HepG2 (cell line): ENCODE measurements around the gene HAGHL. TPM values are rescaled to one million over a fixed set of nuclear protein-coding genes. Genes with fewer than 3 reads are reported as not detected.
A peak's percentile ranks its signal among the peaks of the same experiment; 100 is the strongest.

Experiments used
- ADNP ChIP-seq: sonication (generic); formaldehyde crosslinking; IDR thresholded peaks from 2 replicates; pipeline ENCODE4 v1.4.0; 2020; ENCODE audit warnings: missing genetic modification reagents
- ATF1 ChIP-seq: IDR thresholded peaks from 2 replicates; pipeline ENCODE4 v1.6.1; 2016; ENCODE audit warnings: mild to moderate bottlenecking, control low read depth
- ATF3 ChIP-seq: sonication (generic); formaldehyde crosslinking; IDR thresholded peaks from 2 replicates; pipeline ENCODE4 v1.4.0; 2020; ENCODE audit warnings: missing genetic modification reagents
- NAIF1 ChIP-seq: sonication (generic); formaldehyde crosslinking; IDR thresholded peaks from 2 replicates; pipeline ENCODE4 v1.5.0; 2020; ENCODE audit warnings: mild to moderate bottlenecking, missing genetic modification reagents, borderline replicate concordance
- SNAPC4 ChIP-seq: sonication (generic); formaldehyde crosslinking; IDR thresholded peaks from 2 replicates; pipeline ENCODE4 v1.4.0; 2020; ENCODE audit warnings: mild to moderate bottlenecking, missing genetic modification reagents
- STAG1 ChIP-seq: sonication (generic); formaldehyde crosslinking; IDR thresholded peaks from 2 replicates; pipeline ENCODE4 v1.4.0; 2020; ENCODE audit warnings: missing genetic modification reagents
- TFE3 ChIP-seq: IDR thresholded peaks from 2 replicates; pipeline ENCODE4 v1.6.1; 2016
- TGIF2 ChIP-seq: IDR thresholded peaks from 2 replicates; pipeline ENCODE4 v1.6.1; 2016; ENCODE audit warnings: control low read depth, missing compliant biosample characterization
- THRA ChIP-seq: sonication (generic); formaldehyde crosslinking; IDR thresholded peaks from 2 replicates; pipeline ENCODE4 v1.4.0; 2020; ENCODE audit warnings: missing genetic modification reagents, borderline replicate concordance
- ZFP1 ChIP-seq: IDR thresholded peaks from 2 replicates; pipeline ENCODE4 v1.6.1; 2016
- ZNF510 ChIP-seq: sonication (generic); formaldehyde crosslinking; IDR thresholded peaks from 2 replicates; pipeline ENCODE4 v1.4.0; 2020; ENCODE audit warnings: low read depth, mild to moderate bottlenecking, missing genetic modification reagents
- ZNF572 ChIP-seq: sonication (generic); formaldehyde crosslinking; IDR thresholded peaks from 2 replicates; pipeline ENCODE4 v1.5.1; 2020; ENCODE audit warnings: mild to moderate bottlenecking, missing genetic modification reagents
- polyA plus RNA-seq, 8 experiments: library from polyadenylated mRNA; depleted of rRNA in 3 of 8; stranded (reverse) in 7 of 8; unstranded in 1 of 8; fragments of >200 nt; fragmentation: Illumina TruSeq in 4 of 8; extraction: Trizol in 4 of 8; gene quantifications; 2 replicates each; pipeline versions ENCODE4 v1.2.1 to v1.2.3, GENCODE V29; 2011 to 2016; ENCODE audit warnings: low read depth in 4 of 8, missing spikeins in 1 of 8, mixed read lengths in 1 of 8; ENCODE audit not compliant: insufficient read depth in 1 of 8
- total RNA-seq, 5 experiments: library from RNA; depleted of rRNA; stranded (reverse); fragments of >200 nt; fragmentation: Illumina TruSeq; extraction: Trizol; gene quantifications; 2 replicates each; pipeline ENCODE4 v1.2.3, GENCODE V29; 2016; ENCODE audit warnings: low read depth in 1 of 5

Gene HAGHL
- total and polyA plus RNA-seq, 2 of the 13 experiments (the other 11 are each of a cell fraction or from before 2014, with no cell fraction given), result 3.4 to 8.4 TPM

- TF ChIP-seq THRA (CRISPR knock-in tag) (no peak), SNAPC4 (CRISPR knock-in tag) (no peak), ZNF572 (CRISPR knock-in tag) (no peak), TGIF2 (CRISPR knock-in tag) (no peak), ADNP (no peak), STAG1 (CRISPR knock-in tag) (peak; percentile 96), TFE3 (CRISPR knock-in tag) (no peak), ATF3 (no peak), NAIF1 (no peak), ZFP1 (no peak), ZNF510 (no peak), ATF1 (CRISPR knock-in tag) (no peak)
Measured at GRCh38 chr16:711548-712320, 15.2 kb upstream of the HAGHL start (continued).
